DND-41 (cell line): ENCODE measurements around the gene UGT2B11.

Experiments used
- CTCF ChIP-seq: IDR thresholded peaks from 2 replicates; pipeline ENCODE4 v1.5.1; 2012; ENCODE audit warnings: borderline replicate concordance, low read length, moderate library complexity, mild to moderate bottlenecking; ENCODE audit not compliant: poor library complexity, severe bottlenecking; ENCODE audit errors: extremely low read depth
- EZH2 ChIP-seq: IDR thresholded peaks from 3 replicates; pipeline ENCODE4 v1.6.1; 2012; ENCODE audit warnings: borderline replicate concordance, low read depth, mild to moderate bottlenecking, moderate library complexity, low read length, inconsistent platforms; ENCODE audit not compliant: severe bottlenecking

DNA sequence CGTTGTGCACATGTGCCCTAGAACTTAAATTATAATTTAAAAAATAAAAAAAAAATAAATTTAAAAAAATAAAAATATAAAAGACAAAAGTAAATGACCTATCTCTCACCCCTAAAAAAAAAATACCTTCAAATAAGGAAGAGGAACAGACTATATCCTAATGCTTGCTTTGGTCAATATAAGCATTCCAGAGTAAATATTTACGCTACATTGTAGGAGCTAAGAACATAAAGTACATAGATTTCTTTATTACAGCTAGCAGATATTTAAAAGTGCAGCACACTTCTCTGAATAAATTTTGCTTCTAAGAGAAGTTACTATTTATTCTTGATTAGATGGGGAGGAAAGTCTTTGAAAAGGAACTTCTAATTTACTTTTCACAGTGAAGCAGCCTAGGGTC, 24.5 kb upstream of the UGT2B11 start:
- no peak for TF ChIP-seq EZH2
- TF ChIP-seq CTCF = no peak
